CD14-positive monocyte (primary cell): ENCODE results near the gene ZKSCAN4. TPM values are rescaled to one million over a fixed set of nuclear protein-coding genes. Genes with fewer than 3 reads are reported as not detected.

ENCODE experiments used
- DNase-seq, 3 donors: peaks; one replicate each; pipeline ENCODE4 v3.0.0-alpha.2; 2011 to 2022
- H2AFZ ChIP-seq: 2 replicates; pipeline ENCODE4 v1.6.0; 2012; ENCODE audit warnings: mild to moderate bottlenecking, low read depth, low read length, inconsistent platforms; ENCODE audit not compliant: insufficient read depth, poor library complexity, severe bottlenecking
- H3K27ac ChIP-seq, 2 donors: 1 replicate in 1 of 2; 2 replicates in 1 of 2; pipeline ENCODE4 v1.5.1; 2012 to 2013; ENCODE audit warnings: low read length in 2 of 2, control low read depth in 1 of 2, inconsistent platforms in 1 of 2, low read depth in 1 of 2, mild to moderate bottlenecking in 1 of 2
- H3K27me3 ChIP-seq, 2 donors: one replicate each; pipeline versions ENCODE4 v1.6.0 to v1.6.1; 2011 to 2013; ENCODE audit warnings: low read length in 2 of 2; ENCODE audit not compliant: control insufficient read depth in 2 of 2, insufficient read depth in 2 of 2
- H3K36me3 ChIP-seq, 2 donors: replicated peaks in 1 of 2; 1 replicate in 1 of 2; 2 replicates in 1 of 2; pipeline versions ENCODE4 v1.5.1 to v1.6.1; 2012 to 2013; ENCODE audit warnings: low read length in 2 of 2, control low read depth in 1 of 2, inconsistent platforms in 1 of 2, mild to moderate bottlenecking in 1 of 2; ENCODE audit not compliant: insufficient read depth in 2 of 2, control insufficient read depth in 1 of 2
- H3K4me1 ChIP-seq, 2 donors: 1 replicate in 1 of 2; 2 replicates in 1 of 2; pipeline versions ENCODE4 v1.5.1 to v1.6.1; 2012 to 2013; ENCODE audit warnings: low read length in 2 of 2, control low read depth in 1 of 2, inconsistent platforms in 1 of 2, mild to moderate bottlenecking in 1 of 2, moderate library complexity in 1 of 2; ENCODE audit not compliant: insufficient read depth in 2 of 2, control insufficient read depth in 1 of 2
- H3K4me2 ChIP-seq: replicated peaks from 2 replicates; pipeline ENCODE3; 2012; ENCODE audit warnings: low read length, moderate library complexity, mild to moderate bottlenecking; ENCODE audit not compliant: poor library complexity, severe bottlenecking; ENCODE audit errors: extremely low read depth
- H3K4me3 ChIP-seq, 3 experiments: fragments of 200-600 bp in 1 of 3; sonication (generic) in 1 of 3; replicated peaks in 1 of 3; 1 replicate in 2 of 3; 2 replicates in 1 of 3; pipeline ENCODE4 v1.5.1; 2011 to 2013; ENCODE audit warnings: low read length in 3 of 3, mild to moderate bottlenecking in 3 of 3, control low read depth in 2 of 3, low read depth in 2 of 3, inconsistent platforms in 1 of 3, moderate library complexity in 1 of 3
- H3K79me2 ChIP-seq: 2 replicates; pipeline ENCODE4 v1.6.0; 2012; ENCODE audit warnings: mild to moderate bottlenecking, control low read depth, inconsistent platforms, low read length, moderate library complexity; ENCODE audit not compliant: insufficient read depth
- H3K9ac ChIP-seq: 2 replicates; pipeline ENCODE4 v1.6.0; 2017; ENCODE audit warnings: low read length, mild to moderate bottlenecking; ENCODE audit not compliant: insufficient read depth, poor library complexity, severe bottlenecking
- H3K9me3 ChIP-seq, 2 donors: replicated peaks in 1 of 2; 1 replicate in 1 of 2; 2 replicates in 1 of 2; pipeline versions ENCODE4 v1.5.1 to v1.6.1; 2012 to 2013; ENCODE audit warnings: low read length in 2 of 2, control low read depth in 1 of 2; ENCODE audit not compliant: control insufficient read depth in 1 of 2, insufficient read depth in 1 of 2
- H4K20me1 ChIP-seq: 2 replicates; pipeline ENCODE4 v1.6.0; 2012; ENCODE audit warnings: mild to moderate bottlenecking, low read length, control low read depth, moderate library complexity; ENCODE audit not compliant: insufficient read depth
- H3K27ac Mint-ChIP-seq, 7 donors: one replicate each; pipeline ENCODE4 v1.8.0; 2020; ENCODE audit warnings: mild to moderate bottlenecking in 7 of 7, mixed read lengths in 7 of 7, moderate library complexity in 6 of 7, inconsistent platforms in 2 of 7
- H3K27me3 Mint-ChIP-seq, 3 donors: one replicate each; pipeline ENCODE4 v1.8.0; 2021 to 2022; ENCODE audit warnings: low read depth in 3 of 3, mild to moderate bottlenecking in 3 of 3, mixed read lengths in 3 of 3, moderate library complexity in 3 of 3, inconsistent platforms in 1 of 3
- H3K36me3 Mint-ChIP-seq, 2 donors: one replicate each; pipeline ENCODE4 v1.8.0; 2020; ENCODE audit warnings: mixed read lengths in 2 of 2, inconsistent platforms in 1 of 2, mild to moderate bottlenecking in 1 of 2
- H3K4me1 Mint-ChIP-seq: one replicate; pipeline ENCODE4 v1.8.0; 2020; ENCODE audit warnings: mild to moderate bottlenecking, mixed read lengths
- H3K4me3 Mint-ChIP-seq, 2 donors: one replicate each; pipeline ENCODE4 v1.8.0; 2020; ENCODE audit warnings: mild to moderate bottlenecking in 2 of 2, mixed read lengths in 2 of 2, moderate library complexity in 1 of 2
- H3K9me3 Mint-ChIP-seq, 7 donors: one replicate each; pipeline ENCODE4 v1.8.0; 2020 to 2022; ENCODE audit warnings: mixed read lengths in 7 of 7, mild to moderate bottlenecking in 6 of 7, moderate library complexity in 6 of 7, inconsistent platforms in 2 of 7
- WGBS: methylation state at CpG from one replicate; pipeline ENCODE4 v1.1.5; 2013; ENCODE audit warnings: missing lambda C conversion rate; ENCODE audit not compliant: insufficient coverage; 5-methylcytosine and 5-hydroxymethylcytosine counted together
- intact Hi-C, 2 donors: fragments of 100-400 bp; cut with micrococcal nuclease; formaldehyde crosslinking; loops; one replicate each; pipeline versions ENCODE4 v1.15.0 to v1.15.1; 2023
- polyA plus RNA-seq, 3 donors: library from polyadenylated mRNA; depleted of rRNA in 1 of 3; unstranded in 2 of 3; stranded (reverse) in 1 of 3; fragments of 300-500 nt in 2 of 3; fragments of >200 nt in 1 of 3; fragmentation: Illumina TruSeq in 2 of 3; gene quantifications; 1 replicate in 2 of 3; 2 replicates in 1 of 3; pipeline ENCODE4 v1.2.3, GENCODE V29; 2012 to 2021
- TF ChIP-seq, protein P1 (sequence below): fragments of 200-600 bp; IDR thresholded peaks from one replicate; pipeline ENCODE4 v1.8.0; 2022; ENCODE audit warnings: antibody characterized with exemption, mild to moderate bottlenecking

The ZKSCAN4 gene
- polyA plus RNA-seq, 3 donors: 1.5 to 2.0 (median 1.6) TPM

- Mint-ChIP-seq H3K27ac (no peak overlapping the region), H3K4me3 (peak overlapping the region in 1 of 2 donors; percentile 56), H3K36me3 (no peaks in the 10 kb centered on the region), H3K4me1 (peaks cover 27% of the 10 kb centered on the region), H3K9me3 (peaks cover 3 to 10% (median 6%) of the 10 kb centered on the region in 7 donors), H3K27me3 (peaks cover 30 to 52% (median 40%) of the 10 kb centered on the region in 3 donors)
- TF ChIP-seq, protein P1, sequence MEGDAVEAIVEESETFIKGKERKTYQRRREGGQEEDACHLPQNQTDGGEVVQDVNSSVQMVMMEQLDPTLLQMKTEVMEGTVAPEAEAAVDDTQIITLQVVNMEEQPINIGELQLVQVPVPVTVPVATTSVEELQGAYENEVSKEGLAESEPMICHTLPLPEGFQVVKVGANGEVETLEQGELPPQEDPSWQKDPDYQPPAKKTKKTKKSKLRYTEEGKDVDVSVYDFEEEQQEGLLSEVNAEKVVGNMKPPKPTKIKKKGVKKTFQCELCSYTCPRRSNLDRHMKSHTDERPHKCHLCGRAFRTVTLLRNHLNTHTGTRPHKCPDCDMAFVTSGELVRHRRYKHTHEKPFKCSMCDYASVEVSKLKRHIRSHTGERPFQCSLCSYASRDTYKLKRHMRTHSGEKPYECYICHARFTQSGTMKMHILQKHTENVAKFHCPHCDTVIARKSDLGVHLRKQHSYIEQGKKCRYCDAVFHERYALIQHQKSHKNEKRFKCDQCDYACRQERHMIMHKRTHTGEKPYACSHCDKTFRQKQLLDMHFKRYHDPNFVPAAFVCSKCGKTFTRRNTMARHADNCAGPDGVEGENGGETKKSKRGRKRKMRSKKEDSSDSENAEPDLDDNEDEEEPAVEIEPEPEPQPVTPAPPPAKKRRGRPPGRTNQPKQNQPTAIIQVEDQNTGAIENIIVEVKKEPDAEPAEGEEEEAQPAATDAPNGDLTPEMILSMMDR: no peak
- no peak overlapping the region for H3K27ac ChIP-seq
- H3K36me3 ChIP-seq: no peaks in the 10 kb centered on the region
- peaks cover 1 to 3% of the 10 kb centered on the region in 2 donors for H3K9me3 ChIP-seq
- peaks cover 29 to 36% of the 10 kb centered on the region in 2 donors for H3K27me3 ChIP-seq
- no peak overlapping the region for H3K4me3 ChIP-seq
- H3K4me1 ChIP-seq: peaks cover 16 to 22% of the 10 kb centered on the region in 2 donors
- no peak overlapping the region for H3K4me2 ChIP-seq
- H3K79me2 ChIP-seq: peaks cover 4% of the 10 kb centered on the region
- H2AFZ ChIP-seq: peak overlapping the region; percentile 7
- H3K9ac ChIP-seq: no peak overlapping the region
- intact Hi-C loops: loop anchor here in 1 of 2 donors (5.0 kb wide), 1 partner anchor 78 kb away; the partner anchor contains the start of gene ZKSCAN8
- DNase-seq: no peak
- 76% methylated on average over 4 of the region's 6 CpGs for WGBS
- H4K20me1 ChIP-seq: no peaks in the 10 kb centered on the region
Observed at GRCh38 chr6:28220257-28221133, 31.6 kb downstream of the ZKSCAN4 start.

DNA sequence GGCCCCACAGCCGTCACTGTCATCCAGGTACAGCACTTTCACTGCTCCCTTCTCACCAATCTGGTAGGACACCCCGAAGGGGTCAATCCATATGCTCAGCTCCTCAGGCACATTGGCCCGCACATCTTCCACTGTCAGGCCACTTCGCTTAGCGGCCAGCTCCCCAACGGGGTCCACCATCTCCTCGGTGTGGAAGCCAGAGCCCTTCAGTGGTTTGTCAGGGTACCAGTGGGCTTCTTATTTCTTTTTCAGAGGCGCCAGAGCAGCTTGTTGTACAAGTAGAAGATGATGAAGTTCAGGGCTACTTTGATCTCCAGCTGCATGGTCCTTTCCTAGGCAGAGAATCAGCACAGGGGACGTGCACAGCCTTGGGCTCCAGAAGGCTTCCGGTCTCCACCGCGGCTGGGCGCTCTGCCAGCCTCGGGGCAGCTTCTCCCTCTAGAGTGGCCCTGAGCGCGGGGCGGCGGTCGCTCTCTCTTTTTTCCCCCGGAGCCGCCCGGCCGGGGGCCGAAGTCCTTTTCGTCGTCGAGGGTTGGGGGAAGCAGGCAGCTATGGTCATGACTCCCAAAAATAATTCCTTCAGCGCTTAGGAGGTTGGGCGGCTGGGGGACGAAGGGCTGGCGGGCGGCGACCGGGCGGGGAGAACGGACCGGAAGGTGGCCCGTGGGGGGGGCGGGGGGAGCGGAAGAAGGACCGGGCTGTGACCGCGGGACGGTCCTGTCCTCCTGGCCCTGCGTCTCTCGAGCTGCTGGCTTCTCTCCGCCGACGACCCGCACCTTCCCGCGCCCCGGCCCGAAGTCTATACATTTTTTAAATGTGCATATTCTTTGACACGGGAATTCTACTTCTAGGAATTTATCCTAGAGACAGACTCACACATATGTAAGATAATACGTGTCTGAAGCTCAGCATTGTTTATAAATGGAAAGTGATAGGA lies 33.5 kb downstream of the ZKSCAN4 start:
- Histone ChIP-seq H4K20me1 (no peaks in the 10 kb centered on the region), H3K4me1 (peaks cover 10 to 15% of the 10 kb centered on the region in 2 donors), H3K9ac (peak overlapping the region; percentile 66), H3K36me3 (no peaks in the 10 kb centered on the region), H3K4me3 (peak overlapping the region; percentile 56 to 78 (median 72)), H3K79me2 (no peaks in the 10 kb centered on the region), H3K9me3 (peaks cover 3 to 7% of the 10 kb centered on the region in 2 donors), H3K4me2 (peak overlapping the region; percentile 87), H3K27me3 (peaks cover 44 to 56% of the 10 kb centered on the region in 2 donors), H2AFZ (peak overlapping the region; percentile 76), H3K27ac (peak overlapping the region; percentile 55 to 60)
- WGBS: 6% methylated on average over 47 of the region's 56 CpGs
- peak; percentile 52 to 66 (median 63) for DNase-seq
- intact Hi-C loops: loop anchor here in 1 of 2 donors (10.0 kb wide), 1 partner anchor 74 kb away; the partner anchor contains the start of gene ZKSCAN8
- H3K36me3 Mint-ChIP-seq: no peaks in the 10 kb centered on the region
- peaks cover 46 to 64% (median 54%) of the 10 kb centered on the region in 3 donors for H3K27me3 Mint-ChIP-seq
- H3K4me1 Mint-ChIP-seq: peaks cover 27% of the 10 kb centered on the region
- peaks cover 3 to 16% (median 10%) of the 10 kb centered on the region in 7 donors for H3K9me3 Mint-ChIP-seq
- H3K4me3 Mint-ChIP-seq: peak overlapping the region; percentile 87 to 93
- peak overlapping the region; percentile 43 to 91 (median 84) for H3K27ac Mint-ChIP-seq
- TF ChIP-seq, protein P1: no peak
